H9 (cell line): ENCODE data around the gene TMEM273. TPM values are rescaled to one million over a fixed set of nuclear protein-coding genes. Genes with fewer than 3 reads are reported as not detected.

Experiments used
- DNase-seq: peaks from one replicate; pipeline ENCODE4 v3.0.0-alpha.2; 2017
- H2AFZ ChIP-seq: one replicate; pipeline ENCODE4 v1.6.1; 2013; ENCODE audit warnings: mild to moderate bottlenecking, low read length, control low read depth, moderate library complexity
- H2AK5ac ChIP-seq: 2 replicates; pipeline ENCODE4 v1.6.1; 2013; ENCODE audit warnings: low read length, control low read depth, mixed read lengths; ENCODE audit not compliant: insufficient read length
- H2BK120ac ChIP-seq: one replicate; pipeline ENCODE4 v1.6.1; 2013; ENCODE audit warnings: low read depth, mild to moderate bottlenecking, low read length, control low read depth, inconsistent platforms; ENCODE audit not compliant: poor library complexity, severe bottlenecking
- H2BK12ac ChIP-seq: 2 replicates; pipeline ENCODE4 v1.6.1; 2013; ENCODE audit warnings: low read length, control low read depth, mixed read lengths, low read depth; ENCODE audit not compliant: insufficient read length
- H2BK15ac ChIP-seq: 2 replicates; pipeline ENCODE4 v1.6.1; 2013; ENCODE audit warnings: low read depth, low read length, control low read depth
- H2BK20ac ChIP-seq: one replicate; pipeline ENCODE4 v1.6.1; 2013; ENCODE audit warnings: low read depth, mild to moderate bottlenecking, low read length, control low read depth, inconsistent platforms; ENCODE audit not compliant: poor library complexity, severe bottlenecking
- H2BK5ac ChIP-seq: 2 replicates; pipeline ENCODE4 v1.6.1; 2013; ENCODE audit warnings: low read length, control low read depth, mixed read lengths; ENCODE audit not compliant: insufficient read length
- H3K14ac ChIP-seq: 2 replicates; pipeline ENCODE4 v1.6.1; 2013; ENCODE audit warnings: low read length, control low read depth; ENCODE audit not compliant: insufficient read depth
- H3K18ac ChIP-seq: 2 replicates; pipeline ENCODE4 v1.6.1; 2013; ENCODE audit warnings: low read depth, mild to moderate bottlenecking, mixed read lengths, low read length, control low read depth; ENCODE audit not compliant: insufficient read length
- H3K23ac ChIP-seq: 2 replicates; pipeline ENCODE4 v1.6.1; 2013; ENCODE audit warnings: low read length, control low read depth, mixed read lengths, low read depth; ENCODE audit not compliant: insufficient read length
- H3K23me2 ChIP-seq: 2 replicates; pipeline ENCODE4 v1.6.1; 2013; ENCODE audit warnings: low read depth, mild to moderate bottlenecking, mixed read lengths, low read length, control low read depth; ENCODE audit not compliant: insufficient read length, poor library complexity, severe bottlenecking
- H3K27ac ChIP-seq: 2 replicates; pipeline ENCODE4 v1.5.1; 2013; ENCODE audit warnings: low read length, control low read depth, mixed read lengths, low read depth; ENCODE audit not compliant: insufficient read length
- H3K27me3 ChIP-seq: 2 replicates; pipeline ENCODE4 v1.6.1; 2013; ENCODE audit warnings: low read length, control low read depth, inconsistent platforms; ENCODE audit not compliant: insufficient read depth
- H3K4ac ChIP-seq: 2 replicates; pipeline ENCODE4 v1.6.1; 2013; ENCODE audit warnings: low read depth, mild to moderate bottlenecking, control low read depth, inconsistent platforms, low read length, moderate library complexity
- H3K4me1 ChIP-seq: 2 replicates; pipeline ENCODE4 v1.6.1; 2013; ENCODE audit warnings: low read length, control low read depth, inconsistent platforms; ENCODE audit not compliant: insufficient read depth
- H3K4me2 ChIP-seq: 2 replicates; pipeline ENCODE4 v1.6.1; 2013; ENCODE audit warnings: low read length, control low read depth, mixed read lengths; ENCODE audit not compliant: insufficient read length, insufficient read depth
- H3K56ac ChIP-seq: 2 replicates; pipeline ENCODE4 v1.6.1; 2013; ENCODE audit warnings: low read depth, mild to moderate bottlenecking, mixed read lengths, low read length, control low read depth; ENCODE audit not compliant: insufficient read length
- H3K79me1 ChIP-seq: 2 replicates; pipeline ENCODE4 v1.6.1; 2013; ENCODE audit warnings: low read depth, mild to moderate bottlenecking, moderate library complexity, low read length, control low read depth, inconsistent platforms; ENCODE audit not compliant: insufficient read depth, poor library complexity, severe bottlenecking
- H3K79me2 ChIP-seq: 2 replicates; pipeline ENCODE4 v1.6.1; 2013; ENCODE audit warnings: low read length, control low read depth, inconsistent platforms; ENCODE audit not compliant: insufficient read depth
- H3K9ac ChIP-seq: 2 replicates; pipeline ENCODE4 v1.6.1; 2013; ENCODE audit warnings: low read length, control low read depth, mixed read lengths; ENCODE audit not compliant: insufficient read length; ENCODE audit errors: extremely low read depth
- H3K9me3 ChIP-seq: one replicate; pipeline ENCODE4 v1.6.1; 2013; ENCODE audit warnings: low read depth, low read length, inconsistent platforms; ENCODE audit not compliant: control insufficient read depth
- H3T11ph ChIP-seq: one replicate; pipeline ENCODE4 v1.6.1; 2013; ENCODE audit warnings: mild to moderate bottlenecking, low read length, control low read depth, inconsistent platforms
- H4K20me1 ChIP-seq: one replicate; pipeline ENCODE4 v1.6.1; 2013; ENCODE audit not compliant: control insufficient read depth, insufficient read length, insufficient read depth
- H4K5ac ChIP-seq: 2 replicates; pipeline ENCODE4 v1.6.1; 2013; ENCODE audit warnings: low read depth, mild to moderate bottlenecking, mixed read lengths, low read length, control low read depth; ENCODE audit not compliant: insufficient read length
- H4K8ac ChIP-seq: replicated peaks from 2 replicates; pipeline ENCODE4 v1.6.1; 2013; ENCODE audit warnings: low read length, control low read depth, mixed read lengths, low read depth; ENCODE audit not compliant: insufficient read length
- H4K91ac ChIP-seq: 2 replicates; pipeline ENCODE4 v1.6.1; 2013; ENCODE audit warnings: low read depth, mild to moderate bottlenecking, moderate library complexity, mixed read lengths, low read length, control low read depth; ENCODE audit not compliant: insufficient read length
- H3K27ac Mint-ChIP-seq, 3 experiments: 2 replicates in 2 of 3; 3 replicates in 1 of 3; pipeline ENCODE4 v1.8.0; 2020 to 2021; ENCODE audit warnings: mixed read lengths in 3 of 3, mild to moderate bottlenecking in 1 of 3, moderate library complexity in 1 of 3
- H3K27me3 Mint-ChIP-seq: 2 replicates; pipeline ENCODE4 v1.8.0; 2021; ENCODE audit warnings: low read depth, mild to moderate bottlenecking, moderate library complexity, mixed read lengths
- H3K36me3 Mint-ChIP-seq, 3 experiments: 2 replicates in 2 of 3; 3 replicates in 1 of 3; pipeline ENCODE4 v1.8.0; 2020 to 2021; ENCODE audit warnings: low read depth in 3 of 3, mixed read lengths in 3 of 3; ENCODE audit not compliant: insufficient read depth in 1 of 3
- H3K4me1 Mint-ChIP-seq, 2 experiments: 2 replicates each; pipeline ENCODE4 v1.8.0; 2020; ENCODE audit warnings: mixed read lengths in 2 of 2
- H3K4me3 Mint-ChIP-seq, 2 experiments: 2 replicates in 1 of 2; 3 replicates in 1 of 2; pipeline ENCODE4 v1.8.0; 2020 to 2021; ENCODE audit warnings: mild to moderate bottlenecking in 2 of 2, mixed read lengths in 2 of 2, moderate library complexity in 1 of 2
- H3K9me3 Mint-ChIP-seq, 2 experiments: 2 replicates in 1 of 2; 3 replicates in 1 of 2; pipeline ENCODE4 v1.8.0; 2020; ENCODE audit warnings: mild to moderate bottlenecking in 2 of 2, mixed read lengths in 2 of 2, moderate library complexity in 1 of 2
- WGBS: extraction: QIAGEN DNeasy Blood & Tissue Kit; methylation state at CpG from one replicate; pipeline ENCODE4 v1.1.7; 2013; ENCODE audit warnings: missing lambda C conversion rate, low lambda C conversion rate, mixed read lengths; ENCODE audit not compliant: insufficient read length; ENCODE audit errors: extremely low coverage; 5-methylcytosine and 5-hydroxymethylcytosine counted together
- total RNA-seq: library from RNA; stranded (reverse); gene quantifications from 2 replicates; pipeline ENCODE4 v1.2.1, GENCODE V29; 2021
- TF ChIP-seq, protein P1 (sequence below): fragments of 200-600 bp; sonication (generic); conservative IDR thresholded peaks from 3 replicates; pipeline ENCODE4 v1.8.0; 2021; ENCODE audit warnings: antibody characterized with exemption, mild to moderate bottlenecking

Gene TMEM273
- total RNA-seq, 1 experiment from 2014 or later = not detected

DNA sequence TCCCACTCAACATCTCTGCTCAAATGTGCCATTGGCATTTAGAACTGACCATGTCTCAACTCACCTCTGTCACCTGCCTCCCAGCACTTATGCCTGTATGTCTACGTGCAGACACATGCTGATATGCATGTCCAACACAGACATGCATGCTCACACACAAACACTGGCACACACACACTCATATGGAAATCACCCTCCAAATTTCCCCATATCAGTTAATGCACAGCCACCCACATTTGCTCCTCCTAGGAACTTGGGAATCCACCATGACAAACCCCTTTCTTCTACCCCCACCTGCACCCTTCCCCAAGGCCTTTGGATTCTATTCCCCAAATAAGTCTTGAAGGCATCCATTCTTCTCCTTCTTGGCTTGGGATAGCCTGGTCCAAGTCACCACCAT lies 58.8 kb downstream of the TMEM273 start:
- peaks cover 0 to 2% of the 10 kb centered on the region in 2 experiments; a peak in 2 of 5 replicates for H3K9me3 Mint-ChIP-seq
- H4K20me1 ChIP-seq = no peaks in the 10 kb centered on the region
- no peak overlapping the region for H3K9ac ChIP-seq
- no peak overlapping the region for H2BK12ac ChIP-seq
- no peaks in the 10 kb centered on the region for H3K27me3 ChIP-seq
- no peak overlapping the region for H4K8ac ChIP-seq
- H3K18ac ChIP-seq = no peak overlapping the region
- no peak overlapping the region for H2BK5ac ChIP-seq
- H2BK20ac ChIP-seq = no peak overlapping the region
- WGBS = no CpG with 5 or more reads among the region's 1 CpG
- H3K14ac ChIP-seq = no peak overlapping the region
- no peaks in the 10 kb centered on the region for H3K79me1 ChIP-seq
- no peak overlapping the region for H3T11ph ChIP-seq
- no peak overlapping the region for H4K5ac ChIP-seq
- no peak overlapping the region for H3K4me3 Mint-ChIP-seq
- no peak overlapping the region for H3K4ac ChIP-seq
- no peak overlapping the region for H4K91ac ChIP-seq
- H3K23ac ChIP-seq = no peak overlapping the region
- H3K79me2 ChIP-seq = no peaks in the 10 kb centered on the region
- no peak overlapping the region for H2BK15ac ChIP-seq
- H3K9me3 ChIP-seq = no peaks in the 10 kb centered on the region
- no peak for DNase-seq
- H2BK120ac ChIP-seq = no peak overlapping the region
- H3K4me1 ChIP-seq = no peaks in the 10 kb centered on the region
- no peak overlapping the region for H3K4me2 ChIP-seq
- H3K4me1 Mint-ChIP-seq = no peaks in the 10 kb centered on the region
- H3K36me3 Mint-ChIP-seq = no peaks in the 10 kb centered on the region
- H3K56ac ChIP-seq = no peak overlapping the region
- H3K27ac ChIP-seq = no peak overlapping the region
- H3K23me2 ChIP-seq = no peaks in the 10 kb centered on the region
- TF ChIP-seq, protein P1, sequence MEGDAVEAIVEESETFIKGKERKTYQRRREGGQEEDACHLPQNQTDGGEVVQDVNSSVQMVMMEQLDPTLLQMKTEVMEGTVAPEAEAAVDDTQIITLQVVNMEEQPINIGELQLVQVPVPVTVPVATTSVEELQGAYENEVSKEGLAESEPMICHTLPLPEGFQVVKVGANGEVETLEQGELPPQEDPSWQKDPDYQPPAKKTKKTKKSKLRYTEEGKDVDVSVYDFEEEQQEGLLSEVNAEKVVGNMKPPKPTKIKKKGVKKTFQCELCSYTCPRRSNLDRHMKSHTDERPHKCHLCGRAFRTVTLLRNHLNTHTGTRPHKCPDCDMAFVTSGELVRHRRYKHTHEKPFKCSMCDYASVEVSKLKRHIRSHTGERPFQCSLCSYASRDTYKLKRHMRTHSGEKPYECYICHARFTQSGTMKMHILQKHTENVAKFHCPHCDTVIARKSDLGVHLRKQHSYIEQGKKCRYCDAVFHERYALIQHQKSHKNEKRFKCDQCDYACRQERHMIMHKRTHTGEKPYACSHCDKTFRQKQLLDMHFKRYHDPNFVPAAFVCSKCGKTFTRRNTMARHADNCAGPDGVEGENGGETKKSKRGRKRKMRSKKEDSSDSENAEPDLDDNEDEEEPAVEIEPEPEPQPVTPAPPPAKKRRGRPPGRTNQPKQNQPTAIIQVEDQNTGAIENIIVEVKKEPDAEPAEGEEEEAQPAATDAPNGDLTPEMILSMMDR = no peak
- no peak overlapping the region for H2AFZ ChIP-seq
- H3K27ac Mint-ChIP-seq = no peak overlapping the region
- H2AK5ac ChIP-seq = no peak overlapping the region
- H3K27me3 Mint-ChIP-seq = peaks cover 13% of the 10 kb centered on the region
